Measurements from ENCODE around the gene DCTN2.
"Not testable (repeated sequence)": the region's sequence is repeated elsewhere in the genome, so short reads cannot be mapped to it uniquely, and the experiment has no call there.

Gene DCTN2

GRCh38 chr12:57576613-57577160 lies 29.7 kb upstream of the DCTN2 start:
- no peak for DNase-seq

- DNase-seq = no peak
Measured at GRCh38 chr12:57575771-57576612, 29.0 kb upstream of the DCTN2 start.

GRCh38 chr12:57574795-57575194 lies 27.8 kb upstream of the DCTN2 start:
- DNase-seq = no peak

DNA sequence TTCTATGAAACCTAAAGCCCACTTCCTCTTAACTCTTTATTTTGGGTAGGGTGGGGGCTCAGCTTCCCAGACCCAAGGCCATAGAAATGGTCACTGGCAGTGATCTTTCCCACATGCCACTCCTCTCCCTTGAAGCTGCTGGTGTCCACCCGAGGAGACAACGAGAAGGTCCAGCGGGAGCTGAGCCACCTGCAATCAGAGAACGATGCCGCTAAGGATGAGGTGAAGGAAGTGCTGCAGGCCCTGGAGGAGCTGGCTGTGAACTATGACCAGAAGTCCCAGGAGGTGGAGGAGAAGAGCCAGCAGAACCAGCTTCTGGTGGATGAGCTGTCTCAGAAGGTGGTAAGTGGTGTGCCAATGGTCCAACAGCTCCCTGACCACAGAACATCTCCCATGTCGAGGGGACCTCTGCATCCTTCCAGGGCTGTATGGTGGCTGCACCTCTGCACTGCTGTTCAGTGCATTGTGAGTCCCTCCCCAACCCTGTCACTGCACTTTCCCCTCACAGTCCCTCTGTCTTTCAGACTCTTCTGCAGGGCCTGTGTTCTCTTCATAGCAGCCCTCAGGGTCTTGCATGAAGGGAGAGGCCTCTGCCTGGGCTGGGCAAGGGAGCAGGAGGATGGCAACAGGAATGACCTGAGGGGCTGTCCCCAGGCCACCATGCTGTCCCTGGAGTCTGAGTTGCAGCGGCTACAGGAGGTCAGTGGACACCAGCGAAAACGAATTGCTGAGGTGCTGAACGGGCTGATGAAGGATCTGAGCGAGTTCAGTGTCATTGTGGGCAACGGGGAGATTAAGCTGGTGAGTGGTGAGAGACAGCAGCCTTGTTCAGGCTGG lies 25.2 kb upstream of the DCTN2 start:
- no peak for DNase-seq

DNA sequence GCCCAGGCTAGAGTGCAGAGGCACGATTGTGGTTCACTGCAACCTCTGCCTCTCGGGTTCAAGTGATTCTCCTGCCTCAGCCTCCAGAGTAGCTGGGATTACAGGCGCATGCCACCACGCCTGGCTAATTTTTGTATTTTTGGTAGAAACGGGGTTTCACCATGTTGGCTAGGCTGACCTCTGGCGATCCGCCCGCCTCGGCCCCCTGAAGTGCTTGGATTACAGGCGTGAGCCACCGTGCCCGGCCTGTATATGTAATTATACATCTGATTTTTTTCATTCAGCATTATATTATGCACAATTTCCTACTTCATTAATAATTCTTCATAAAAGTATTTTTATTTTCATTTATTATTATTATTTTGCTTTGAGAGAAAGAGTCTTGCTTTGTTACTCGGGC lies 23.4 kb upstream of the DCTN2 start:
- DNase-seq = not testable (repeated sequence)

DNA sequence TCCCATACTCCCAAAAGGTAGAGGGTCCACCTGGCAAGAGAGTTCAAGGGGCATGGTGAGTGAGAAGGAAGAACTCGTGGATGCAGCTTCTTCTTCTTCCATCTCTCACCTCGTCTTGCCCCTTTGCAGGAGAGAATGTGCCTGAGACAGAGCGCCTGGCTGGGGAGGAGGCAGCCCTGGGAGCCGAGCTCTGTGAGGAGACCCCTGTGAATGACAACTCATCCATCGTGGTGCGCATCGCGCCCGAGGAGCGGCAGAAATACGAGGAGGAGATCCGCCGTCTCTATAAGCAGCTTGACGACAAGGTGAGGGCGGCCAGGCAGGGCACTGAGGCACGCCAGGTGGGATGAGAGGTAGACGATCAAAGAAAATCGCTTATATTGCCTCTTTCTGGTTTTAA lies 22.9 kb upstream of the DCTN2 start:
- no peak for DNase-seq

- no peak for DNase-seq
Measured at GRCh38 chr12:57568838-57569237, 21.8 kb upstream of the DCTN2 start.

GRCh38 chr12:57564178-57564740 lies 17.3 kb upstream of the DCTN2 start:
- no peak for DNase-seq

GRCh38 chr12:57563358-57563757 lies 16.4 kb upstream of the DCTN2 start:
- no peak for DNase-seq

- DNase-seq = not testable (repeated sequence)
Measured at GRCh38 chr12:57561117-57561516, 14.1 kb upstream of the DCTN2 start.

- no peak for DNase-seq
Measured at GRCh38 chr12:57560516-57560915, 13.5 kb upstream of the DCTN2 start.

GRCh38 chr12:57558864-57559263 lies 11.9 kb upstream of the DCTN2 start:
- no peak for DNase-seq

GRCh38 chr12:57554897-57555296 lies 7.9 kb upstream of the DCTN2 start:
- DNase-seq = no peak

DNA sequence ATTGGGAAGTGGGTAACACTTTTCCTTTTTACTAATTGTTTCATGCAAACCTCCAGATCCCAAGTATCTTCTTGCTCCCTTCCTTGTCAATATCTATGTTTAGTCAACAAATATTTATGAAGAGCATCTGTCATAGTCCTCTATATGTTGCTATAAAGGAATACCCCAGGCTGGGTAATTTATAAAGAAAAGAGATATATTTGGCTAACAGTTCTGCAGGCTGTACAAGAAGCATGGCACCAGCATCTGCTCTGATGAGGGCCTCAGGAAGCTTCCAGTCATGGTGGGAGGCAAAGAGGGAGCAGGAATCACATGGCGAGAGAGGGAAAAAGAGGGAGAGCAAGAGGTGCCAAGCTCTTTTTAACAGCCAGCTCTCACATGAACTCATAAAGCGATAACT lies 7.5 kb upstream of the DCTN2 start:
- DNase-seq = no peak

- DNase-seq = no peak
Measured at GRCh38 chr12:57553343-57554202, 6.6 kb upstream of the DCTN2 start.

GRCh38 chr12:57552835-57553313 lies 5.9 kb upstream of the DCTN2 start:
- no peak for DNase-seq

DNA sequence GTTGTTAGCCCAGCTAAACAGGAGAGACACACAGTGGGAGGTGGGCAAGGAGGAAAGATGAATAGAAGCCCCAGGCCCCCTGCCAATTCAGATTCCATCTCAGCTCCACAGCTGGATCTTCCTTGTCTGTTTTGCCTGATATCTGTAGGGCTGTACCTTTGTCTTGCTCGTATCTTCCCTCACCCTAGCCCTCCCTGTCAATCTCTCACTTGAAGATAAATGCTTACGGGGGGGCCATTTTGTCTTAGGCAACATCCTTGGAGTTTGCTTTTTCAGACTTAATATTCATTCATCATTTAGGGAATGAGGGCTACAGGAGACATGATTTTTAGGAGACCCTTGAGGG lies 5.3 kb upstream of the DCTN2 start:
- no peak for DNase-seq

GRCh38 chr12:57551637-57552305 lies 4.8 kb upstream of the DCTN2 start:
- no peak for DNase-seq

GRCh38 chr12:57550641-57551549 lies 3.9 kb upstream of the DCTN2 start:
- no peak for DNase-seq

DNA sequence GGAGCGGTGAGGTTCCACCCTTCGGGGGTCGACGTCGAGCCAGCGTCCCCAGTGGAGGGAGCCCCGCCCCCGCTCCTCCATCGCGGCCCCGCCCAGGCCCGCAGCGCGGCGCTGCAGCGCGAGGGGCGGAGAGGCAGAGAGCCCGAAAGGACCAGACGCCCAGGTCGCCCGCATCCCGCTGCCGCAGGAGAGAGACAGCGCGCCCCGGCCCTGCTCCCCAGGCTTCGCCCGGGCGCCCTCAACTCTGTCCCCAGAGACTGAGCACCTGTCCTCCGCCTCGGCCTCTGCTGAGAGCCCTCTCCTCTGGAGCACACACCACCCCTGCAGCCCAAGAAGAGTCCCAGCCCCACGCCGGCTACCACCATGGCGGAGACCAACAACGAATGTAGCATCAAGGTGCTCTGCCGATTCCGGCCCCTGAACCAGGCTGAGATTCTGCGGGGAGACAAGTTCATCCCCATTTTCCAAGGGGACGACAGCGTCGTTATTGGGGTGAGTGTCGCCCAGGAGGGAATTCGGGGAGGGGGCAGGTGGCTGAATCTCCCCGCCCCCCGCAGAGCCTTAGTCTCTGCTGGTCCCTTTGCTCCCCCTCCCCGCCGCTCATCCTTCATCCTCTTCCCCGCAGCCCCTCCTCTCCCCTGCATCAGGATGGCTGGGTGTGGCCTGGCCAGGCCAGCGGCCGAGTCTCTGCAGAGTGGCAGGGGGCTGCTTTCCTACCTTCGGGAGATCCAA lies 3.1 kb upstream of the DCTN2 start, which contains the start of gene KIF5A:
Gene KIF5A (plus strand): TSS at position 136 of the 732 bp plus-strand sequence. CDS start 228 bp downstream, at position 364.
- peak; percentile 40 for DNase-seq
